Endothelial cell of umbilical vein (primary cell): Measurements from ENCODE around the gene SPON1. TPM values are rescaled to one million over a fixed set of nuclear protein-coding genes. Genes with fewer than 3 reads are reported as not detected.

Experiments
- BruUV-seq: library from RNA; stranded (reverse); fragments of 400-500 nt; replicated peaks from 2 replicates; lab custom pipeline; 2021; lab: Mats Ljungman, UMichigan
- CTCF ChIA-PET: fragments of 300-600, 350-600 bp; sonication (Branson Sonifier 250); formaldehyde crosslinking; loops from one replicate; lab custom pipeline; 2021; ENCODE audit warnings: antibody characterized with exemption, inconsistent platforms; lab: Charles Lee
- POLR2A ChIA-PET: fragments of 300-600, 350-600 bp; sonication (Branson Sonifier 250); formaldehyde crosslinking; loops from one replicate; lab custom pipeline; 2021; ENCODE audit warnings: antibody characterized with exemption, inconsistent platforms; lab: Charles Lee
- DNase-seq: peaks from one replicate; pipeline ENCODE4 v3.0.0-alpha.2; 2011; ENCODE audit warnings: low read depth, low spot score
- FAIRE-seq: peaks from 2 replicates; lab custom pipeline; 2011; peaks lifted over from hg19 to GRCh38; lab: Jason Lieb, UNC
- H2AFZ ChIP-seq: 2 replicates; pipeline ENCODE4 v1.6.0; 2012; ENCODE audit warnings: low read depth, low read length, control low read depth, inconsistent platforms
- H3K27ac ChIP-seq: 2 replicates; pipeline ENCODE4 v1.5.1; 2011; ENCODE audit warnings: low read depth, mild to moderate bottlenecking, control low read depth, low read length, moderate library complexity; ENCODE audit not compliant: insufficient read depth
- H3K27me3 ChIP-seq, 2 experiments: 2 replicates each; pipeline versions ENCODE4 v1.6.0 to v1.6.1; 2011; ENCODE audit warnings: low read length in 2 of 2, mixed read lengths in 1 of 2; ENCODE audit not compliant: control insufficient read depth in 2 of 2, insufficient read depth in 2 of 2
- H3K36me3 ChIP-seq, 2 experiments: 2 replicates in 1 of 2; 3 replicates in 1 of 2; pipeline ENCODE4 v1.5.1; 2011; ENCODE audit warnings: low read length in 2 of 2, mild to moderate bottlenecking in 1 of 2, moderate library complexity in 1 of 2; ENCODE audit not compliant: control insufficient read depth in 2 of 2, insufficient read depth in 2 of 2; ENCODE audit errors: extremely low read depth in 1 of 2
- H3K4me1 ChIP-seq: 3 replicates; pipeline ENCODE4 v1.5.1; 2011; ENCODE audit warnings: mild to moderate bottlenecking, low read length; ENCODE audit not compliant: control insufficient read depth, insufficient read depth; ENCODE audit errors: extremely low read depth
- H3K4me2 ChIP-seq: 2 replicates; pipeline ENCODE4 v1.6.1; 2011; ENCODE audit warnings: low read length, control low read depth, mixed read lengths; ENCODE audit not compliant: insufficient read depth
- H3K4me3 ChIP-seq, 3 experiments: fragments of 200-600 bp in 1 of 3; sonication (generic), shearing (Covaris generic) in 1 of 3; replicated peaks in 1 of 3; 2 replicates each; pipeline ENCODE4 v1.5.1; 2011 to 2016; ENCODE audit warnings: control low read depth in 3 of 3, low read length in 3 of 3, mild to moderate bottlenecking in 2 of 3, inconsistent platforms in 1 of 3, low read depth in 1 of 3, moderate library complexity in 1 of 3; ENCODE audit not compliant: insufficient read depth in 1 of 3
- H3K79me2 ChIP-seq: 2 replicates; pipeline ENCODE4 v1.6.0; 2012; ENCODE audit warnings: low read length, inconsistent platforms; ENCODE audit not compliant: control insufficient read depth, insufficient read depth
- H3K9ac ChIP-seq: replicated peaks from 2 replicates; pipeline ENCODE3; 2011; ENCODE audit warnings: low read length, control low read depth; ENCODE audit not compliant: insufficient read depth; ENCODE audit errors: extremely low read depth
- H3K9me1 ChIP-seq: replicated peaks from 3 replicates; pipeline ENCODE4 v1.6.0; 2011; ENCODE audit warnings: mild to moderate bottlenecking, low read length; ENCODE audit not compliant: control insufficient read depth, insufficient read depth; ENCODE audit errors: extremely low read depth
- H3K9me3 ChIP-seq: replicated peaks from 2 replicates; pipeline ENCODE4 v1.5.1; 2012; ENCODE audit warnings: low read length, inconsistent platforms; ENCODE audit not compliant: control insufficient read depth, insufficient read depth
- H4K20me1 ChIP-seq: replicated peaks from 2 replicates; pipeline ENCODE3; 2011; ENCODE audit warnings: mild to moderate bottlenecking, low read length; ENCODE audit not compliant: control insufficient read depth, insufficient read depth; ENCODE audit errors: extremely low read depth
- EZH2 ChIP-seq: IDR thresholded peaks from 2 replicates; pipeline ENCODE4 v1.6.1; 2012; ENCODE audit warnings: borderline replicate concordance, low read depth, mild to moderate bottlenecking, moderate library complexity, low read length, inconsistent platforms; ENCODE audit not compliant: severe bottlenecking
- FOS ChIP-seq: IDR thresholded peaks from 2 replicates; pipeline ENCODE4 v1.6.1; 2011; ENCODE audit warnings: mild to moderate bottlenecking, low read length, moderate library complexity, borderline replicate concordance; ENCODE audit not compliant: insufficient read depth
- GATA2 ChIP-seq: IDR thresholded peaks from 2 replicates; pipeline ENCODE4 v1.7.0; 2011; ENCODE audit warnings: low read depth, mild to moderate bottlenecking, moderate library complexity, mixed read lengths, low read length; ENCODE audit not compliant: insufficient read length, insufficient read depth
- JUN ChIP-seq: IDR thresholded peaks from 2 replicates; pipeline ENCODE4 v1.6.1; 2011; ENCODE audit warnings: borderline replicate concordance, low read depth; ENCODE audit not compliant: insufficient read length, insufficient read depth
- POLR2A ChIP-seq: IDR thresholded peaks from 2 replicates; pipeline ENCODE4 v1.6.1; 2012; ENCODE audit warnings: low read depth, mild to moderate bottlenecking, control low read depth, low read length
- dilution Hi-C: fragments of 300-500 bp; cut with MboI; formaldehyde crosslinking; loops from one replicate; pipeline ENCODE4 v1.15.0; 2019; ENCODE audit warnings: low sequenced_read_pairs; ENCODE audit not compliant: extremely low pct_ligation_motif_present
- intact Hi-C: fragments of 100-400 bp; cut with micrococcal nuclease; formaldehyde crosslinking; loops from one replicate; pipeline ENCODE4 v1.10.0; 2022
- polyA plus RNA-seq, 4 experiments: library from polyadenylated mRNA; depleted of rRNA in 3 of 4; stranded (reverse) in 3 of 4; unstranded in 1 of 4; fragments of >200 nt; gene quantifications; 2 replicates each; pipeline versions ENCODE4 v1.2.1 to v1.2.3, GENCODE V29; 2011 to 2012; ENCODE audit warnings: missing spikeins in 1 of 4
- total RNA-seq: library from RNA; stranded (reverse); gene quantifications from 2 replicates; pipeline ENCODE4 v1.2.3, GENCODE V29; 2021
- TF ChIP-seq, protein P1 (sequence below): IDR thresholded peaks from 2 replicates; pipeline ENCODE4 v1.6.1; 2011; ENCODE audit not compliant: insufficient read depth, insufficient read length

SPON1 gene
- total and polyA plus RNA-seq, 2 donors (not counting 3 experiments of a cell fraction or from before 2014, with no cell fraction given): 0.31 TPM; not detected in 1

DNA sequence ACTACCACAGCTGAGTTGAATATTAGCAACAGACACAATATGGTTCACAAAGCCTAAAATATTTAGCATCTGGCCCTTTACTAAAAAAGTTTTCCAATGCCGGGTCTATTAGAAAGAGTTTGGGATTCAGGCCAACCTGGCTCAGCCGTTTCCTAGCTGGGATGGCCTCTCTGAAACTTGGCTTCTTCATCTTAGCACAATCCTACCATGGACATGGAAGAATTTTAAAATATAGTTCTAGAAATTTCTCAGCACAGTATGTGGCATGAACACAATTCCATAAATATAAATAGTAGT lies 292.7 kb downstream of the SPON1 start:
- Histone ChIP-seq H3K4me1 (peaks cover 5% of the 10 kb centered on the region), H3K4me2 (no peak overlapping the region), H3K79me2 (no peaks in the 10 kb centered on the region), H3K27me3 (peaks cover 0 to 2% of the 10 kb centered on the region in 2 experiments), H4K20me1 (no peaks in the 10 kb centered on the region), H3K36me3 (no peaks in the 10 kb centered on the region), H2AFZ (no peak overlapping the region), H3K27ac (no peak overlapping the region), H3K9me3 (no peaks in the 10 kb centered on the region), H3K9ac (no peak overlapping the region), H3K9me1 (no peaks in the 10 kb centered on the region), H3K4me3 (no peak overlapping the region)
- FAIRE-seq (no peak), DNase-seq (no peak)
- dilution Hi-C loops (no loop called here), intact Hi-C loops (no loop called here)
- TF ChIP-seq EZH2: no peak
- TF ChIP-seq GATA2: no peak
- TF ChIP-seq, protein P1, sequence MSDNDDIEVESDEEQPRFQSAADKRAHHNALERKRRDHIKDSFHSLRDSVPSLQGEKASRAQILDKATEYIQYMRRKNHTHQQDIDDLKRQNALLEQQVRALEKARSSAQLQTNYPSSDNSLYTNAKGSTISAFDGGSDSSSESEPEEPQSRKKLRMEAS: no peak
- ChIA-PET POLR2A (no interaction called here), CTCF (no interaction called here)
- no TSS peak for BruUV-seq

DNA sequence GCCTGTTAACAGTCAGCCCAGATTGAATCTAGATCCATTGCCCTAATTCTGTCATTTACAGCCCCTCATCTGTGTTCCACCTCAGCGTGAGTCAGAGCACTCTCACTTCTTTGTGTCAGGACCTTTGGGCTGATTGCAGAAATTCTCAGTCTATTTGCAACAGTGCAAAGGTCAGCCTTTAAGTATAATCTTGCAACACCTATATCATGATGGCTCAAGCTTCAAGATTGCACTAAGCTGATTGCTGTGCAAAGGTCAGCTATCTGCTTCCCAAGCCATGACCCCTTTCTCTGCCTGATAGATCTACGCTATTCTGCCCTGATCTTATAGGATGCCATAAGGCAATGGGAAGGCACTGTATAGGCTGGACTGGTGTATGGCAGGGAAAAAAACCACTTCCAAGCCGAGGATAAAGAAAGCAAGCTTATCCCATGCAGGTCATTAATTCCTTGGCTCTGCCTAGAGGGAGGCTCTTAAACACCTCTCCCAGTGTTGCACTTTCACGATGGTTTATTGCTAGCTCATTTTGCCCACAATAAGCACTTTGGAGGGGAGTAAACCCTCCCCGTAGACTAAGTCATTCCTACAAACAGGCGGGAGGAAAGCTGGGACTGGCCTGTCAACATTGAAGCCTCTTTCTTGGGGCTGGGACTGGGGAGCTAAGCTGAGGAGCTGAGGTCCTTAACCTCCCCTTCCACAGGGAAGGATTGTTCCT lies 295.9 kb downstream of the SPON1 start:
- no peak overlapping the region for H3K9ac ChIP-seq
- no peak overlapping the region for H3K27ac ChIP-seq
- ChIA-PET POLR2A (no interaction called here), CTCF (interaction anchor here (1.0 kb wide), 1 partner anchor 8 kb away, joined by 4 read pairs; no protein-coding TSS in a partner anchor)
- no peaks in the 10 kb centered on the region for H3K36me3 ChIP-seq
- dilution Hi-C loops: no loop called here
- DNase-seq (peak; percentile 25), FAIRE-seq (peak; percentile 8)
- H2AFZ ChIP-seq: no peak overlapping the region
- H3K79me2 ChIP-seq: no peaks in the 10 kb centered on the region
- no peaks in the 10 kb centered on the region for H4K20me1 ChIP-seq
- intact Hi-C loops: no loop called here
- no peak overlapping the region for H3K4me2 ChIP-seq
- no peaks in the 10 kb centered on the region for H3K9me1 ChIP-seq
- TF ChIP-seq GATA2 (peak; percentile 70), POLR2A (peak; percentile 40), JUN (no peak), FOS (peak; percentile 86)
- no peaks in the 10 kb centered on the region for H3K27me3 ChIP-seq
- peaks cover 5% of the 10 kb centered on the region for H3K4me1 ChIP-seq
- H3K9me3 ChIP-seq: no peaks in the 10 kb centered on the region
- TSS peak; percentile 5 for BruUV-seq
- no peak overlapping the region for H3K4me3 ChIP-seq
